ENCODE data around the gene SMOC2.

GRCh38 chr6:168576388-168576787 is 135.4 kb downstream of the SMOC2 start:
- TF ChIP-seq CTCF (IDR thresholded peaks at IDR 0.05) (no peak), POLR2A (IDR thresholded peaks at IDR 0.05) (no peak)
